Measurements from ENCODE around the gene NHLRC3. TPM values are rescaled to one million over a fixed set of nuclear protein-coding genes. Genes with fewer than 3 reads are reported as not detected.
A peak's percentile ranks its signal among the peaks of the same experiment; 100 is the strongest.
"Not testable (repeated sequence)": the region's sequence is repeated elsewhere in the genome, so short reads cannot be mapped to it uniquely, and the experiment has no call there.

NHLRC3 gene
- total RNA-seq, 1 donor from 2014 or later: 51.8 TPM

DNA sequence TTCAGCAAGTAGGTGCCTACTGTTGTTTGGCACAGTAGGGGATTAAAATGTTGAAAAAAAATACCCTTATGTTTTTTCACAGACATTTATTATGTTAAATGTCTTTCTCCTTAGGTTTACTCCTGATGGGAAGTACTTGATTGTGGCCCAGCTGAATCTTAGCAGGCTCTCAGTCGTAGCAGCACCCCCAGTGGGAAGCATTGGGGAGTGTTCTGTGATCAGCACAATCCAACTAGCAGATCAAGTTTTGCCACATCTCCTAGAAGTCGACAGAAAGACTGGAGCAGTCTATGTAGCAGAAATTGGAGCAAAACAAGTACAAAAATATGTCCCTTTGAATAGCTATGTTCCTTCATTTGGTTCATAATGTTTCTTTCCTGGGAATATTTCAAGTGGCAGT is 9.3 kb downstream of the NHLRC3 start:
- DNase-seq: peak; percentile 2

GRCh38 chr13:39048806-39049205 is 10.6 kb downstream of the NHLRC3 start:
- no peak for DNase-seq

DNA sequence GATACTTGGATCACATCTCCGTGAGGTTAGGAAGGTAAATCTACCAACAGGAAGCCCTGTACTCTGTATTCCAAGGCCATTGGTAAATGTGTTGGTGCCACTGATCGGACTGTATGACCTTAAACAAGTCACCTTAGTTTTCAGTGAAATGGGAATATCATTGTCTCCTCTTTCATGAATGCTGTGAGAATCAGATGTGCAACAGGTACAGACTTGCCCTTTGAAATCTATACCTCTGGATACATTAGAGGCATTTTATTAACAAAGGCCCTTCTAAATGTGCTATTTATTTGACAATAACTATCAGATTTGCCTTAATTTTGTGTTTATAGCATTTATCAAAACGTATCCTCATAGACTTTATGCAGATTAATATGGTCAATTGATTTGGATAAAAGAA is 11.0 kb downstream of the NHLRC3 start:
- DNase-seq: no peak

DNA sequence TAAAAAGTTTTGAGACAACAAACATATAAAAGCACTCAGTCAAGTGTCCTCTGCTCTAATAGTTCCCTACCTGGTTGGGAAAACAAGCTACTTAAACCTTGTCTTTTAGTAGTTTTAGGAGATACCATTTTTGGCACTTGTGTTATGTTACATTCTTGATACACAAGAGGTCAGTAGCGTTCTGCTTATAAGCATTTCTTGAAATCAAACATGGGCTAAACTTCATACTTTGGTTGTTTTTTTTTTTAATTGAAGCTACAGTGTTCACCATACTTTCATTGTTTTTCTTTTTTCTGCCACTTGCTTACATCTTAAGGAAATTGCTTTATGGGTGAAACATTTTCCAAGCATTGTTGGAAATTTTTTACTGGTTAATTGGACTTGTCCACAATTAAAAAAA is 12.9 kb downstream of the NHLRC3 start:
- no peak for DNase-seq

DNA sequence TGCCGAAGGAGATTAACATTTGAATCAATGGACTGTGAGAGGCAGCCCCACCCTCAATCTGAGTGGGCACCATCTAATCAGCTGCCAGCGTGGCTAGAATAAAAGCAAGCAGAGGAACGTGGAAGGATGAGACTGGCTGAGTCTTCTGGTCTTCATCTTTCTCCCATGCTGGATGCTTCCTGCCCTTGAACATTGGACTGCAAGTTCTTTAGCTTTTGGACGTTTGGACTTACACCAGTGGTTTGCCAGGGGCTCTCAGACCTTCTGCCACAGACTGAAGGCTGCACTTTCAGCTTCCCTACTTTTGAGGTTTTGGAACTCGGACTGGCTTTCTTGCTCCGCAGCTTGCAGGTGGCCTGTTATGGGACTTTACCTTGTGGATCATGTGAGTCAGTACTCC is 14.7 kb downstream of the NHLRC3 start:
- peak; percentile 3 for DNase-seq

GRCh38 chr13:39054112-39054511 is 15.9 kb downstream of the NHLRC3 start:
- DNase-seq: no peak

GRCh38 chr13:39056018-39056417 is 17.8 kb downstream of the NHLRC3 start:
- no peak for DNase-seq

- no peak for DNase-seq
Measured at GRCh38 chr13:39058040-39058439, 19.8 kb downstream of the NHLRC3 start.

DNA sequence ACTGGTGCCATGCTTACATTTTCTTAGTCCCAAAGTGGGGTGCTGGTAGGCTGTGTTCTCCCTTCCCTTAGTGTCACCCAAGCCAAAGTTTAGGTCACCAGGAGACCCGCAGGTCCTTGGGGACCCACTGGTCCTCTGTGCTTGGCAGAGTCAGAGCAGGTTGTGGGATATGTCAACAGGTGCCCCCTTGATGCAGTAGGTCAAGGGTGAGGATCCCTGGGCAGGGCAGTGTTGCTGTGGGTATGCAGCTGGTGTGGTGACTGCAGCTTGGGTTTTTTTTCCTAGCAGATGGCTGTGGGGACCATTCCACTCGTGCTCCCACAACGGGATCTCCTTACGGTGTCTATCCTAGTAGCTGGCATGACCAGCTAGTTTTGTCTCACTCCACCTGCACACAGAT is 23.7 kb downstream of the NHLRC3 start:
- no peak for DNase-seq

GRCh38 chr13:39072842-39073241 is 34.6 kb downstream of the NHLRC3 start:
- no peak for DNase-seq

GRCh38 chr13:39073983-39074382 is 35.7 kb downstream of the NHLRC3 start:
- no peak for DNase-seq

GRCh38 chr13:39086251-39086945 is 48.1 kb downstream of the NHLRC3 start:
- DNase-seq: not testable (repeated sequence)

GRCh38 chr13:39091586-39091985 is 53.3 kb downstream of the NHLRC3 start:
- DNase-seq: no peak

- no peak for DNase-seq
Measured at GRCh38 chr13:39095500-39095899, 57.2 kb downstream of the NHLRC3 start.

GRCh38 chr13:39099231-39099630 is 61.0 kb downstream of the NHLRC3 start:
- DNase-seq: no peak

Other genes starting within 250 kb of the NHLRC3 start
- gene STOML3, start 47.6 kb upstream of the NHLRC3 start, total RNA-seq: 0.16 TPM
- 33.1 TPM for gene PROSER1, start 367 bp upstream of the NHLRC3 start, total RNA-seq